SK-N-MC (cell line): ENCODE data around the gene RHOT2.

Experiments
- EZH2 ChIP-seq: fragments of 200-600 bp; sonication (generic); IDR thresholded peaks from one replicate; pipeline ENCODE4 v1.6.1; 2017; ENCODE audit warnings: antibody characterized with exemption
- FOXP2 ChIP-seq: optimal IDR thresholded peaks from 2 replicates; pipeline ENCODE3; 2011; ENCODE audit warnings: mild to moderate bottlenecking, moderate library complexity; ENCODE audit not compliant: insufficient read depth; ENCODE audit errors: extremely low read length, control extremely low read depth

DNA sequence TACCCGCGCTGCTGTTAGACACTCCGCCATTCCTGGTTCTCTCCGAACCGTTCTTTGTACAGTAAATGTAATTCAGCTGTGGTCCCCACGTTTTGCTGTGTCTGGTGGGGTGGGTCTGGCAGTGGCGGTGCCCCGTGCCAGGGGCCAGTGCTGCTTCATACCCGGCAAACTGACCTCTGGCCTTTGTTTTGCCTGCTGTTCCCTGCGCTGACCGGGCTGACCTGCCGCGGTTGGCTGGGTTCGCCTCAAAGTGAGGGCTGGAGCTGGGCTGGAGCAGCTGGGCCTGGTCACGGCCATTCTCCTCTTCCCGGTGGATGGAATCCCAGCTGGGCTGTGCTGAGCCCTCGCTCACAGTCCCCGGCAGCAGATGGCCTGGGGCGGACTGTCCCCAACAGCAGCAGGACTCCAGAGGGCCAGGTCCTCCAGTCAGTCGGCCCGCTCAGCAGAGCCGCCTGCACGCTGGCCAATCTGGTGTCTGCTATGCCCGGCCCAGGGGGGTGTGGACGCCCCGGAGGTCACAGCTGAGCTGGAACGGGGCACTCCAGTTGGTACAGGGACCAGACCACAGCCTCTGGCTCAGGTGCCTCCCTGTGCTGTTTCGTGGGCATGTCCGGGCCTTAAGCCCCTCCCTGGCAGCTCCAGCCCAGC lies 38.6 kb upstream of the RHOT2 start:
- TF ChIP-seq FOXP2, result no peak
- TF ChIP-seq EZH2, result no peak
